Gastrocnemius medialis (tissue), 4 donors: Measurements from ENCODE around the gene UBN1.

ENCODE experiments used
- POLR2A ChIP-seq, 2 donors: fragments of 450-650 bp; IDR thresholded peaks; one replicate each; pipeline ENCODE4 v1.6.1; 2017; ENCODE audit warnings: antibody characterized with exemption in 2 of 2, mild to moderate bottlenecking in 2 of 2, moderate library complexity in 2 of 2
- TF ChIP-seq, protein P1 (sequence below), 5 experiments: fragments of 450-650 bp in 3 of 5; fragments of 200-600 bp in 2 of 5; sonication (generic) in 2 of 5; IDR thresholded peaks in 4 of 5; conservative IDR thresholded peaks in 1 of 5; 1 replicate in 4 of 5; 2 replicates in 1 of 5; pipeline ENCODE4 v1.5.1; 2016 to 2019; ENCODE audit warnings: antibody characterized with exemption in 5 of 5, mild to moderate bottlenecking in 3 of 5, moderate library complexity in 3 of 5

DNA sequence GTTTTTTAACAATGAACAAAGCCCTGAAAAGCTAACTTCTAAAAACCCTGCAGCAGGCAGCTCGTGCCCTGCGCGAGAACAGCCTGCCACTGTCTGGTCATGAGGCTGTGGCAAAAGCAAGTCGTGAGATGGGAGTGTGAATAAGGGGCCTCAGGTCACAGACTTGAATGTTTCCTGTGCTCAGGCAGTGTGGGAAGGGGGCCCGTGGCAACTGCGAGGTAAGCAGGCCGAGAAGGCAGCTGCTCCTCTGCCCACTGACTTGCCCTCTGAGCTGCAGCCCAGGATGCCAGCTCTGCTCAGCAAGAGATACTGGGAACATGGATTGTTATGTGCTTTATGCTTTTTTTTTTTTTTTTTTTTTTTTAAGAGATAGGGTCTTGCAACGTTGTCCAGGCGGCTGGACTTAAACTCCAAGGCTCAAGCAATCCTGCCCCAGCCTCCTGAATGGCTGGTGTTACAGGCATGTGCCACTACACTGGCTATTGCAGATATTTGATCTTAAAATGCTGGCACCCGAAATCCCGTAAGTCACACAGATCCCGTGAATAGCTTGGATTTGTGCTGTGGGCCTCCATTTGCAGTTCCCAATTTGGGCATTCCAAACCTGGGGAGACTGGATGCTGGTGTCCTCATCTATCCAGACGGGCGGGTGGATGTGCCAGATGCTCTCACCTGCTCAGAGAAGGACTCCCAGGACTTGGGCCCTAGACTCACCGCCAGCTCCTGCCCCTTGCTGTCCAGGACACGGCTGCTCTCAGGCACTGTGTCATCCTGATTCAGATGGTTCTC, 44.0 kb downstream of the UBN1 start:
- TF ChIP-seq, protein P1, sequence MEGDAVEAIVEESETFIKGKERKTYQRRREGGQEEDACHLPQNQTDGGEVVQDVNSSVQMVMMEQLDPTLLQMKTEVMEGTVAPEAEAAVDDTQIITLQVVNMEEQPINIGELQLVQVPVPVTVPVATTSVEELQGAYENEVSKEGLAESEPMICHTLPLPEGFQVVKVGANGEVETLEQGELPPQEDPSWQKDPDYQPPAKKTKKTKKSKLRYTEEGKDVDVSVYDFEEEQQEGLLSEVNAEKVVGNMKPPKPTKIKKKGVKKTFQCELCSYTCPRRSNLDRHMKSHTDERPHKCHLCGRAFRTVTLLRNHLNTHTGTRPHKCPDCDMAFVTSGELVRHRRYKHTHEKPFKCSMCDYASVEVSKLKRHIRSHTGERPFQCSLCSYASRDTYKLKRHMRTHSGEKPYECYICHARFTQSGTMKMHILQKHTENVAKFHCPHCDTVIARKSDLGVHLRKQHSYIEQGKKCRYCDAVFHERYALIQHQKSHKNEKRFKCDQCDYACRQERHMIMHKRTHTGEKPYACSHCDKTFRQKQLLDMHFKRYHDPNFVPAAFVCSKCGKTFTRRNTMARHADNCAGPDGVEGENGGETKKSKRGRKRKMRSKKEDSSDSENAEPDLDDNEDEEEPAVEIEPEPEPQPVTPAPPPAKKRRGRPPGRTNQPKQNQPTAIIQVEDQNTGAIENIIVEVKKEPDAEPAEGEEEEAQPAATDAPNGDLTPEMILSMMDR (IDR thresholded peaks at IDR 0.05 in 4 of 5, conservative IDR thresholded peaks at IDR 0.05 in 1 of 5), result no peak
- no peak for TF ChIP-seq POLR2A (IDR thresholded peaks at IDR 0.05)
